Stimulated activated CD4-positive, alpha-beta T cell treated with anti-CD3 and anti-CD28 coated beads, Interleukin-4, amount 100 ng/mL, for 24 hours (primary cell): ENCODE measurements around the gene RBM19.
"Not testable (repeated sequence)": the region's sequence is repeated elsewhere in the genome, so short reads cannot be mapped to it uniquely, and the experiment has no call there.

Source experiments
- DNase-seq: peaks from one replicate; pipeline ENCODE4 v3.0.0-alpha.2; 2020

The RBM19 gene

DNA sequence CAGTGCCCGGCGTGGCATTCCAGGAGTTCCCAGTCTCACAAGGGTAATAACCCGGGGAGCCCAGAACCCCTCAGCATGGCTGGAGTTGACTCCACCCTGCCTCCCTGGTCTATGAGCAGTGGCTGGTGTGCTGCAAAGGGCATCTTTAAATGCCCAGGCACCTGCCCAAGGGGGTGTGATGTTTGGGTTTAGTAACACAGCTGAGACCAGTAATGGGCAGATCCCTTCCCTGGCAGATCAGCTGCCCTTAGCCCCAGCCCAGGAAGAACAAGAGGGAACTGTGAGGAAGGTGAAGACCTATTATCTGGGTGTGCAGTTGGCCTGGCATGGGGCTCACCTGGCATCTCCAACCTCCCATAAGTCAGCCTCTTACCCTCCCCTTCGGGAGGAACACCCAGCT lies 35.9 kb downstream of the RBM19 start:
- DNase-seq = no peak

DNA sequence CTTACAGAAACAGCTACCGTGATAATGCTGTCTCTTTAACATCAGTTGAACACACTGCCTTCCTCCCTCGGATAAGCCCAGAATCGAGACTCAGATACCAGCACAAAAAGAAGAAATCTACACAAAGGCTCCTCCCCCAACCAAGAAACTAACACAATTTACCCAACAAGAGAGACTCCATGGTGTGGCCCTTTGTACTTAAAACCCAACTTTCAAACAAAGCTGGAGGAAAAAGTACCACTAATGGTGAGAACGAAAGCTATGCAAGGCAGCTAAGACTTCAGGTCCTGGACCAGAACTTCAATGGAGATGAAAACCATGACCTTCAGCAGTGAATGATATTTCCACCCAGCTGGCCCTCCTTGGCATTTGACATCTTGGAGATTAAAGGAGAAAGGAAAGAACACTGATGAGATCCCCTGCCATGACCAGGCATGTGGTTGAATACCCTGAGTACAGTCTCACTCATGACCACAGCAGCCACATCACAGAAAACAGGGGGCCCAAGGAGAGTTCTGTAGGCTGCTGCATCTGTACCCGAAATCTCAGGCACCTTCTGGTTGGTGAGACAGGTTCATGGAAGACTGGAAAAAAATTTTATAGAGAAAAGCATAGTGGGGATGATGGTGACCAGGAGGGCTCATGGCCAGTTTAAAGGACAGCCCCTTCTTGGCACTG lies 36.7 kb downstream of the RBM19 start:
- no peak for DNase-seq

DNA sequence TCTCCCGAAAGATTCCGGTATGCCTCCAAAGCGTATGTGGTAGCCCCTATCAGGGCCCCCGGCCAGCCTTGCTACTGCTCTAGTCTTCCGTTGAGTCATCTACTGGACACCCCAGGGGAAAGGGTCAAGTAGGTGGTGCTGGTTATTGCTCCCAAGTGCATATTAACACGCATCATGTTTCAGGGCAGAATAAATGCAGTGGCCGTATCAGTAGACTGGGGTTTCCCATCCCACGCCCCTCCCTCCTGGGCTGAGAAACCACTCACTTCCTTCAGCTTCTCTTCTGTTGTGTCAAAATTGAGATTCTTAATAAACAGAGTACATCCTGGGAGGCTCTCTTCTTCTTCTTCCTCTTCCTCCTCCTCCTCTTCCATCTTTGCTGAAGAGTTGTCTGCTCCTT lies 39.3 kb downstream of the RBM19 start:
- DNase-seq = no peak

DNA sequence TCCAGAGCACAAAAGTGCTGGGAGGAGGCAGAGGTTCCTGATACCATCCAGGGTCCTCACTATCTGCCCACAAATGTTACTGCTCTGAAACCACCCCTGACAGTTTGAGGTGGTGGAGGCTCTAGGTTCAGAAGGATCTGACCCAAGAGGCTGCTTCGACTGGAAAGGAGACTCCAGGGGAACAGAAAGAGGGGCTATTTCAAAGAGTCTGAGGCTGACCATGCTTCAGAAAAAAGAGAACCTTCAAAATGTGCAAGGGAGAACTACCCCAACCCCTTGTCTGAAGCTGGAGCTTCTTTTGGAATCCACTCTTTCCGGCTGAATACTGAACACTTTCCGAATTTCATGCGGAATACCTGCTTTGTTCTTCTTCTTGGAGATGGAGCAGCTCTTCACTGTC lies 41.8 kb downstream of the RBM19 start:
- no peak for DNase-seq

DNA sequence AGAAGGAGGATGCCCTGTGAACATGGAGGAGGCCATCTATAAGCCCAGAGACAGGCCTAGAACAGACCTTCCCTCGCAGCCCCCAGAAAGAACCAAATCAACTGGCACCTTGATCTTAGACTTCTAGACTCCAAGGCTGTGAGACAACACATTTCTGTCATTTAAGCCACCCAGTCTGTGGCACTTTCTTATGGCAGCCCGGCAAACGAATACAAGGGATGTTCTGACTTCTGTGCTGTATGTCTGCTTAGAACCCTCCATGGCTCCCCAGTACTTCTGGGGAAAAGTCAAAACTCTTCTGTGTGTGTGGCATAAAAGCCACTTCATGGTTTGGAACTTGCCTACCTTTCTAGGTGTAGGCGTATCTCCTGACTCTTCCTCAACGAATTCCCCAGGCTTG lies 42.9 kb downstream of the RBM19 start:
- no peak for DNase-seq

DNA sequence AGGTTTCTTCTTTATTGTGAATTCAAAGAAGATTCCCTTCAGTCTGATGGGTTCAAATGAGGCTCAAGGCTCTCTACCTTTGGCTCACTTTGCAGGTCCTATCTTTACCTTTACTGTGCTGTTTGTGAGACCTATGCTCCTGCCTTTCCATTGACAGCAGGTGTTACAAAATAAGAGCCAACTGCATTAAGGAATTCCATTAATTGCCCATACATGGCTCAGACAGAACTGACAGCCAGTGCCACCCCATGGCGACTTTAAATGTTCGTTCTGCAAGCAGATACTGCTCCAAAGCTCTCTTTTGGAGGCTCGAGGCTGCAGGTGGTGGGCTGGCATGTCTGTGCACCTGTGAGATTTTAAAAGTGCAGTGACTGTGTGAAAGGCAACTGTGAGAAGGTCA lies 44.7 kb downstream of the RBM19 start:
- DNase-seq = no peak

DNA sequence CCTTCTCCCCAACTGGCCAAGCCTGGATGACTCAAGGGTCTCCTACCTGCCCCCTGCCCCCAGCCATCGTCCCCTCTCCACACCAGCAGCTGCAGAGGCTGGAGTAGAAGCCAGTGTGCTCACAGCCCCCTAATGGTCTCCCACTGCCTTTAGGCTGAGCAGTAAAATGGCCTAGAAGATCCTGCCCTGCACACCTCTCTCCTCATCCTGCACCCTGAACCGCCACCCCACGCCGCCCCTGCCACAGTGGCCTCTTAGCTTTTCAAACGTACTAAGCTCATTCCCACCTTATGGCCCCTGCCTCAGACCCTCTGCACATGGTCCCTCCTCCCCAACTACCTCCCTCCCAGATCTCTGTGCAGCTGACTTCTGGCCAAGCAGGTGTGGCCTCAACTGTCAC lies 46.3 kb downstream of the RBM19 start:
- DNase-seq = no peak

DNA sequence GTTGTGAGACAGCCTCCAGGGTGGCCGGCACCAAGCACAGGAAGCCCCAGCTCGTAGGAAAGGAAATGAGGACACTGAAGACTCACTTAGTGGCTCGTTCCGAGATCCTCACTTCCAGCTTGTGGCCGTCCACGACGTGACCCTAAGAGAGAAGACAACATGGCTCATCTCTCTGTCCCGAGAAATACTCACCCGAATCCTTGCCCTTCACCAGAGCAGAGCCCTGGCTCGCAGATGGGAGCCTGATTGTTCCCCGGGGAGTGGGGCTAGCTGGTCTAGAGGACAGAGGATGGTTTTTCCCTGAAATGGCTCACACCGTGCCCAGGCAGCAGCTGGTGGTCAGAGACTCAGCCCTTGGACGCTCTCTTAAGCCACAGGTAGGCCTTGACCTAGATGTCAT lies 47.8 kb downstream of the RBM19 start:
- no peak for DNase-seq

DNA sequence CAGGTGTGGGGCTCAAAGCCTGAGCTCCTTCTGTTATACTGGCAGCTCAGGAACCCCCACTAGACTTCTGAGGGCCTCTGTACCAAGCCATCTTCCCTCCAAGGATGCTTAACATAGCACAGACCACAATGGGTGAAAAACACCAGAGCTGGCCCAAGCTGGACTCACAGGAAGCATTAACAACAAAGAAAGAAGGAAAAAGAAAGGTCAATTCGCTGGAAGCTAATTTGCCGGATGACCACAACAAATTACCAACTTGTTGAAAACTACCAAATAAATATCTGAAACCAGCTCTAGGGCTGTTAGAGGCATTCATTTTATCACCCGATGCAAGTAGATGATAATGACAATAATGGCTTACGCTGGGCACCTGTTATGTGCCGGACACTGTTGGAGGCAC lies 48.7 kb downstream of the RBM19 start:
- DNase-seq = no peak

DNA sequence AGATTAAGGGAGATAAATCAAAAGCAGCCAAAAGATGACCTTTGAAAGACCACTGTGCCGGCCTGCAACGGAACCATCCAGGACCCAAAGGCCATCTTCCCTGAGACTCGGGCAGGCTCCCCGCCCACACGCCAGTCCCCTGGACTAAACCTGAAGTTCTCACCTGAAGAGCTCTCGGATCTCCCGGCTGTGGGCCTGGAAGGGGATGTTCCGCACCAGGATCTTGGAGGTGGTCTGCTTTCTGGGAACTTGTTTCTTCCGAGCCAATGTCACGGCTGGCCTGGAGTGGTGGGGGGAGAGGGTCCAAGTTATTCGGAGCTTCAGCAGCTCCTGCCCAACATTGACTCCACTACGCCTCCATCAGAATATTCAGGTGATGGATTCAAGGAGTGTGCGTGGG lies 51.3 kb downstream of the RBM19 start:
- no peak for DNase-seq

DNA sequence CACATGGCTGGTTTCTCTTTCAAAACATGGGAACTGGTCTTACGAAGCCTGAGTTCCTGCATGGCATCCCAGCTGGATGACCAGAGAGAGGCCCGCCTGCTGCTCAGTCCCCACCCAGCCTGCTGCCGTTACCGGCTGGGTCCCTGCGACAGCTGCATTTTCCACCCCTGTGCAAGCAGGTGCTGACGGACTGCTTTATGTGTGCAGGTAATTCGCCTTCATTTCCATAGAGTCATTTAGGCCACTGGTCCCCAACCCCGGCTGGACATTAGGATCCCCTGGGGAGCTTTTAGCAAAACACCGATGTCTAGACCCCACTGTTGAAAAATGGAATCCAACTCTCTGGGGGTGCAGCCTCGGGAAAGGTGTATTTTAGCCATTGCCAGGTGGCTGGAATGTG lies 51.9 kb downstream of the RBM19 start:
- no peak for DNase-seq

DNA sequence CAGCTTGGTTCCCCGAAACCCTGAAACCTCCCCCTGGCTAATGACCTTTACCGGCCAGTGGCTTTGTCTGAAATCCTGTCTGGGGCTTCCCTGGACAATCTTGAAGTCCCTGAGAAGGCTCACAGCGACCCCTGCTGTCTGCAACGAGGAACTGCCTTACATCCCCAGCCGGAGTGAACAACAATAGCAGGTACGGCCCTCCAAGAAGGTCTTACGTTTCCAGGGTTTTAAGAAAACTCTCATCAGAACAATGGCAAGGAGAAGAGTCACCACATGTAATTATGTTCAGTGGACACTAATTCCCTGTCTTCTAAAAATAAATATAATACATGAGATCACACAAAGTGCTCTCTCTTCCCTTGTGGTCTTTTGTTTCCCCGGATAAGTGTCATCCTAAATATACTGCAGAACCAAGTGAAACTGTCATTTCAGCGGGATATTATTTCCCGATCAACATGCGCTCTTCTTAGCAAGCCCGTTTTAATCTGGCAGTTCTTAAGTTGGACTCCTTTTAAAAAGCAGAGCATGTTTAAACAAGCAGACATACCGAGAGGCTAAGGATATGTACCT lies 53.3 kb downstream of the RBM19 start:
- DNase-seq = peak; percentile 53

DNA sequence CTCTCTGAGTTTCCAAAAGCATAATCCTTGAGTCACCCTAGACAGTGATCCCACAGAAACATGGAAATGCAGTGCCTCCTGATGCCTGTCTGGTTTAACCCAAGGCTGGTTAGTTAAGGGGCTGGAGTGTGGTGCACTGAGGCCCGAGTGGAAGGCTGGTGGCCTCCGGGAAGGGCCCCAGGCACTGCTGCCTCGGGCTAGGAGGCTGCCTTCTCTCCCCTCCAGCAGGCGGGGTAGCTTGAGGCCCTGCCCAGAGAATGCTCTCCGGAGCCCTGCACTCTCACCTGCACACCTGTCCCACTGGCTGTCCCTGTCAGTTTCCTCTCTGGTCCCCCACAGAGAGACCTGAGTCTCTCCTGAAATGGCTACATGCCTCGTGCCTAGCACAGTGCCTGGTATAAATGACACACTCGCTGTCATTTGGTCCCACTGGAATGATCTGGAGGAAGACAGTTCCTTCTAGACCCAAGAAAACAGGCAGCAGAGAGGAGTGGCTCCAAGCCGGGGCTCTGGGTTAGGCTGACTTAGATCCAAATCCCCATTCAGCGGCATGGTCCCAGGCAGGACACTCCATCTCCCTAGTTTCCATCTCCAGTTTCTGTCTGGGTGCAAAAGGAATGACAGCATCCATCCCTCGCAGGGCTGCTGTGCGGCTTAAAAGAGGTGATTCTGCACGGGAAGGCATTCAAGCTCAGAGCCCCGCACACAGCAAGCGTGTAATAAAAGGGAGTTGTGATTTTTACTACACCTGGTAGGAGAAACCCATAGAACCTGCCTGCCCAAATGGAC lies 54.0 kb downstream of the RBM19 start:
- DNase-seq = no peak

DNA sequence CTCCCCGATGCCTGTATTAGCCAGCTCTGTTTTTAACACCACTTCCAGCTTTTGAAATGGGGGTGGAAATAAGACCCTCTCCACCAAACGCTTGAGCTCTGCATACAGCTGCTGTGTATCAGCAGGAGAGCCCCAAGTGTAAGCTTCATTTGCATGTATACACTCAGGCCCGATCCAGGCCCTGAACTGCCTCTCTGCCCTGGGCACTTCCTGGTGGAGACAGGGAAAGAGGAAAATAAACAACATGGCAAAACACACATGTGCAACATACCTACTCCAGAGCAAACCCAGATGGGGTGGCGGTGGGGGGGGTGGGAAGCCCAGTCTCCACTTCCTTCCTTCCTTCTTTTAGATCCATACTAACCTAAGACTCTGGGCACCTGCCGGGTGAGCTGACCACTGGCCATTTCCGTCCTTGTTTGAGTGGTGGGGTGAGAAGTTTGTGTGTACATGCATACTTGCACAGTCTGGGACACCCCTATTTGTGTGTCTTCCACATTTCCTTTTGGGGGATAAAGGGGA lies 55.3 kb downstream of the RBM19 start:
- DNase-seq = no peak

DNA sequence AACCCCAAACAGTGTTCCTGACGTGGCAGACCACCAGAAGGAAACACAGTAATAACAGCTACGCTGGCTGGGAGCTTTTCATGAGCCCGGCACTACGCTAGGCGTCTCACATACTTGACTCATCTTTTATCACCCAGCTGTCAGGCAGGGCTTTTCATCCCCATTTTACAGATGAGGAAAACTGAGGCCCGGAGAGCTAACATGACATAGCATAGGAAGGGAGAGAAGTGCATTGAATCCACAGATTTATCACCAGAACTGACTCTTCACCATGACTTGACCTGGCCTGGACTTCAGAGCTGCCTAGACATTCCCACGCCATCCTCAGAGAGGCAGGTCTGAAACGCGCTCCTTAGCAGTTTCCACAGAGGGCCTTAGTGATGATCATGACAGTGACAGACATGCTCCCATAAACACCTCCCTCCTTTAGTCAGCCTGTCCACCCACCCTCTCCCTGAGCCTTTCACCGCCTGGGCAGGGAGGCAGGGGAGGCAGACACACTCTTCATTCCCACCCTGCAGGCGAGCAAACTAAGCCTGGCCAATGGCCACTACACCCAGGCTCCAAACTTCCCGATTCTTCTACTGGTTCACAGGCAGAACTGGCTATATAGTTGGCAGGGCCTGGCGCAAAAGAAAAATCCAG lies 56.2 kb downstream of the RBM19 start:
- DNase-seq = no peak

DNA sequence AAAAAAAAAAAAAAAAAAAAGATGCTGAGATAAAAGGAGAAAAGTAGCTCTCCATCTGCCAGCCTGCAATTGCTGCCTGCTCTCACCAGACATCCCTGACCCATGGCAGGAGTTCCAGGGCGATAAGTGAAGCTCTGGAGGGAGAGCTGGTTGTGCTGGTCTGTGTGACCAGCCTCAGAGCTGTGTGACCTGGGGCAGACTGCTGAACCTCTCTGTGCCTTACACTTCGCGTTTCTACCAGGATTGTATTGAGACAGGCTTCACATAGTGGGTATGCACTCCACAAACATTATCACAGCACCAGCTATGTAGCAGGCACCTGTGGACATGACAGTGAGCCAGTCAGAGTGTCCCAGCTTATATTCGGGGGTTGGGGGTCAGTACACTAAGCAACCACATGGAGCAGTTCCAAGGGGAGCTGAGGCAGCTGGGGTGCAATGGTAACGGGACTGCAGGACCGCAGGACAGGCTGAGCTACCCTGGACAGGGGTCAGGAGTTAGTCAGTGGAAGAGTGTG lies 57.5 kb downstream of the RBM19 start:
- DNase-seq = no peak

DNA sequence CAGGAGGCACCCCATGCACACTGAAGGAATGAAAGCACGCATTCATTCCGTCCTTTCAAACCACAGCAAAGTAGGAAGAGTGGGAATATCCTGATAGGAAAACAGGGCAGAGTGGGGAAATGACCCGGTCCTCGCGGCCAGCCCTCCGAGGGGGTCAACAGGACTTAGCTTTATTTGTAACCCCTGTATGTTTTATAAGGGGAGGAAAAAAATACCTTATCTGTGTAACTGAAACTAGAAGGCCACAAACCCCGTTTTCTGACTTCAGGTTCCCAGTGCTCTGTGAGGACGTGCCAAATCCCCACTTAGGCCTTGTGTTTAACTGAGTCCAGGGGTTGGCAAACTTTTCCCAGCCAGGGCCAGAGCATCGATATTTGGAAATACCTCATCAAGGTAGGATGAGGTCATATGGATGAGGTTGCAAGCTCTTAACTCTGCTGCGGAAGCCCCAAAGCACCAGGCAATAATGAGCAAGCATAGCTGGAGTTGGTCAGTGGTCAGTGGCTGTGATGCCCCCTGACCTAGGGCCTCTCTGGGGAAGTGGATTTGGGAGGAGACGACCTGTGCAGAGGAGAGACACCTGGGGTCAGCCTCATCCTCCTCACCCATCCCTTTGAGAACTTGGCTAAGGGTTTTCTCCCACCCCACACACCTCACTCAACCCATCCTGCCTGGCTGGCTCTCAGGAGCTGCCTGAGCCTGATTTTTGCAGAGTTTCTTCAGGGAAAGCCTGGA lies 58.5 kb downstream of the RBM19 start:
- DNase-seq = no peak

DNA sequence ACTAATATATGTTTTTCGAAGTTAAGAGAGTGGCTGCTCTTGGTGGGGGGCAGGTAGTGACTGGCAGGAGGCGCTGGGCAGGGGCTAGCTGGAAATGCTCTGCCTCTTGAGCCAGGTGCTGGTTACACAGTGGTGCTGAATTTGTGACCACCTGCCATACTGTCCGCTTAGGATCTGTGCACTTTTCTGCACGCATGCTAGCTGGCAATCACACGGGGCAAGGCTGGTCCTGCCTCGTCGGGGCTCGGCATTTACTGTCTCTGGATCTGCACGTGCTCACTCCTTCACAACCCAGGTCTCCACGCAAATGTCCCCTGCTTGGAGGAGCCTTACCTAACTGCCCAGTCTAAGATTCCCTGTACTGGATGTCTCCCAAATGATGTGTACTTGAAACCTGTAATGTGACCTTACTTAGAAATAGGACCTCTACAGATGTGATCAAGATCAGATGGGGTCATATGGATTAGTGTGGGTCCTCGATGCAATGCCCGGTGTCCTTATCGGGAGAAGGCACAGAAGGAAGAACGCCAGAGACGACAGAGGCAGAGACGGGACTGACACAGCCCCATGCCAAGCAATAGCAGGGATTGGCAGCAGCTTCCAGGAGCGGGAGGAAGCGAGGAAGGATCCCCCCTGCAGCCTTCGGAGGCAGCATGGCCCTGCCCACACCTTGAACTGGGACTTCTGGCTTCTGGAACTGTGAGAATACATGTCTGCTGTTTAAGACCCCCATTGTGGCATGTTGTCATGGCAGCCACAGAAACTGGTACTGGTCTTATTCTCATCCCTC lies 59.5 kb downstream of the RBM19 start:
- DNase-seq = no peak

DNA sequence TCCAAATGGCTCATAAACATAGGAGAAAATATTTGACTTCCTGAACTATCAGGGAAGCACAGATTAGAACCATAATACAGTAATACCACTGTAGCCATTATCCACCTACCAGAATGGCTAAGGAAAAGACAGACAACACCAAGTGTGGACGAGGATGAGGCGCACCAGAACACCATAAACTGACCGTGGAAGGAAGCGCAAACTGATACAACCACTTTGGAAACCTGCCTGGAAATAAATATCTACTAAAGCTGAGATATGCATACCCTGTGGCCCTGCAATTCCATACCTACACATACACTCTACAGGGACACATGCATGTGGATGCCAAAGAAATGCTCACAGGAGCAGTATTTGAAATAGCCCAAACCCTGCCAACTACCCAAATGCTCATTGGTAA lies 60.3 kb downstream of the RBM19 start:
- no peak for DNase-seq

DNA sequence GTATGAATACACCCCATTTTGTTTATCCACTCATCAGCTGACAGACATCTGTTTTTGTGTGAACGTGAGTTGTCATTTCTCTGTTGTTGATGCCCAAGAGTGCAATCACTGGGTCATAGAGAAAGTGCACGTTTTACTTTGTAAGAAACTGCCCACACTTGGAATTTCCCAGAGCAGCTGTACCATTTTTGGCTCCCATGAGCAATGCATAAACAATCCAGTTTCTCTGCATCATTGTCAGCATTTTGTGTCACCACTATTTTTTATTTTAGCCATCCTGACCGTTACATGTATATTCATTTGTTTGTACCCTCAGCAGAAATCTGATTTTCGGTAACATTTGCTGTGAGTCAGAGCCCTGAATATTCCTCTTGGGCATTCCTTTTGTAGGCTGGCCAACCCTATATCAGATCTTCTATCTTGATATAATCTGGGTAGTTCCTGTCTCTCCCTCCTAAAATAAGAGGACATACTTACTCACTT lies 62.7 kb downstream of the RBM19 start:
- no peak for DNase-seq

DNA sequence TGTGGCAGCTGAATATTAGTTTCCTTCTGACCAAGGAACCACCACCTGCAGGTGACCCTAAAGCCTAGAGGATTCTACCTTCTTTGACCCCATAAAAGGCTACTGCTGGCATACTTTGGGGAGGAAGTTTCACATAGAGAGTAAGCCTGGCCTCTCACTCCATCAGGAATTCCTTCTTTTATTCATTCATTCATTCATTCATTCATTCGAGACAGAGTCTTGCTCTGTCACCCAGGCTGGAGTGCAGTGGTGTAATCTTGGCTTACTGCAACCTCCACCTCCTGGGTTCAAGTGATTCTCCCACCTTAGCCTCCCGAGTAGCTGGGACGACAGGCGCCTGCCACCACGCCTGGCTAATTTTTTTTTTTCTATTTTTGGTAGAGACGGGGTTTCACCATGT lies 64.8 kb downstream of the RBM19 start:
- DNase-seq = not testable (repeated sequence)

DNA sequence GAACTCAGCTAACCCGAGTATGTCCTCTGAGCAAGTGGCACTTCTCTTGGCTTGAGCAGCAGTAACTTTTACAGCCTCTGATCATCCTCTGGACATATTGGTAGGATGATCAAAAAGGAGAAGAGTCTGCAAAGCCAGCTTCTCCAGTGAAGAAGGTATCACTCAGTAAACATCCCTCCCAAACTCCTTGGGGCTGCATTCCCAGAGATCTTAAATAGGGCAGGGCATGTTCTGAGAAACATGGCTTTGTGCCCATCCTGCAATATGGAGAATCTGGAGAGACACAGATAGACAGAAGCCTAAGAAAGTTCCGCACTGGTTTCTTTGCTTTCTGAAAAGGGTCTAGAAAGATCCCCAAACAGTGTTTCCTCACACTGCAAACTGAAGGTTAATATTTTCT lies 65.4 kb downstream of the RBM19 start:
- DNase-seq = no peak
